HepG2 (cell line): ENCODE results near the gene CENPK.

Experiments
- CTCF ChIP-seq: sonication (generic); formaldehyde crosslinking; IDR thresholded peaks from 2 replicates; pipeline ENCODE4 v1.5.0; 2020; ENCODE audit warnings: mild to moderate bottlenecking, missing genetic modification reagents, moderate library complexity
- EP300 ChIP-seq, 3 experiments: sonication (generic) in 1 of 3; formaldehyde crosslinking in 1 of 3; IDR thresholded peaks; 2 replicates each; pipeline versions ENCODE4 v1.5.1 to v1.6.1; 2011 to 2020; ENCODE audit warnings: low read depth in 2 of 3, low read length in 2 of 3, borderline replicate concordance in 1 of 3, improper control_type of control experiment in 1 of 3, mild to moderate bottlenecking in 1 of 3, missing genetic modification reagents in 1 of 3, moderate library complexity in 1 of 3
- MAZ ChIP-seq, 2 experiments: sonication (generic) in 1 of 2; formaldehyde crosslinking in 1 of 2; IDR thresholded peaks; 2 replicates each; pipeline versions ENCODE4 v1.5.0 to v1.6.1; 2012 to 2020; ENCODE audit warnings: low read depth in 2 of 2, mild to moderate bottlenecking in 2 of 2, borderline replicate concordance in 1 of 2, improper control_type of control experiment in 1 of 2, low read length in 1 of 2, missing genetic modification reagents in 1 of 2, moderate library complexity in 1 of 2
- MYNN ChIP-seq: sonication (generic); formaldehyde crosslinking; IDR thresholded peaks from 2 replicates; pipeline ENCODE4 v1.4.0; 2020; ENCODE audit warnings: mild to moderate bottlenecking, low read depth, missing genetic modification reagents
- NFYB ChIP-seq: sonication (generic); formaldehyde crosslinking; IDR thresholded peaks from 2 replicates; pipeline ENCODE4 v1.4.0; 2020; ENCODE audit warnings: missing genetic modification reagents
- POLR2A ChIP-seq, 2 experiments: IDR thresholded peaks; 2 replicates each; pipeline ENCODE4 v1.6.1; 2011; ENCODE audit warnings: low read depth in 2 of 2, low read length in 2 of 2, mild to moderate bottlenecking in 1 of 2, moderate library complexity in 1 of 2; ENCODE audit not compliant: insufficient read depth in 1 of 2
- POLR2AphosphoS5 ChIP-seq: IDR thresholded peaks from 2 replicates; pipeline ENCODE4 v1.6.1; 2012; ENCODE audit warnings: low read depth, low read length
- SETDB1 ChIP-seq: sonication (generic); formaldehyde crosslinking; IDR thresholded peaks from 2 replicates; pipeline ENCODE4 v1.5.1; 2020; ENCODE audit warnings: missing genetic modification reagents, mild to moderate bottlenecking, borderline replicate concordance
- ZBTB10 ChIP-seq: sonication (generic); formaldehyde crosslinking; IDR thresholded peaks from 2 replicates; pipeline ENCODE4 v1.4.0; 2020; ENCODE audit warnings: missing genetic modification reagents, borderline replicate concordance
- ZFY ChIP-seq: sonication (generic); formaldehyde crosslinking; IDR thresholded peaks from 2 replicates; pipeline ENCODE4 v1.4.0; 2020; ENCODE audit warnings: missing genetic modification reagents
- ZNF34 ChIP-seq: sonication (generic); formaldehyde crosslinking; IDR thresholded peaks from 2 replicates; pipeline ENCODE4 v1.4.0; 2020; ENCODE audit warnings: mild to moderate bottlenecking, missing genetic modification reagents, borderline replicate concordance
- TF ChIP-seq, protein P1 (sequence below): sonication (generic); formaldehyde crosslinking; IDR thresholded peaks from 2 replicates; pipeline ENCODE4 v1.5.1; 2020; ENCODE audit warnings: missing genetic modification reagents, mild to moderate bottlenecking, borderline replicate concordance
- TF ChIP-seq, protein P2 (sequence below): sonication (generic); formaldehyde crosslinking; IDR thresholded peaks from 2 replicates; pipeline ENCODE4 v1.5.1; 2020; ENCODE audit warnings: missing genetic modification reagents, mild to moderate bottlenecking, borderline replicate concordance

- TF ChIP-seq POLR2A (IDR thresholded peaks at IDR 0.05; ENCODE audit: insufficient read depth in 1 of 2, low read depth in 2 of 2, low read length in 2 of 2) (no peak), NFYB (no peak), MYNN (no peak), MAZ (IDR thresholded peaks at IDR 0.05; ENCODE audit: borderline replicate concordance, low read depth, low read length) (no peak), MAZ (CRISPR knock-in tag; IDR thresholded peaks at IDR 0.05; ENCODE audit: low read depth) (no peak), CTCF (CRISPR knock-in tag) (no peak), EP300 (IDR thresholded peaks at IDR 0.05; ENCODE audit: low read depth in 2 of 2, low read length in 2 of 2) (no peak), EP300 (CRISPR knock-in tag; IDR thresholded peaks at IDR 0.05; ENCODE audit: borderline replicate concordance) (no peak), ZBTB10 (CRISPR knock-in tag) (no peak), ZFY (CRISPR knock-in tag) (no peak), POLR2AphosphoS5 (no peak), ZNF34 (CRISPR knock-in tag) (no peak), SETDB1 (CRISPR knock-in tag) (no peak)
- TF ChIP-seq, protein P1, sequence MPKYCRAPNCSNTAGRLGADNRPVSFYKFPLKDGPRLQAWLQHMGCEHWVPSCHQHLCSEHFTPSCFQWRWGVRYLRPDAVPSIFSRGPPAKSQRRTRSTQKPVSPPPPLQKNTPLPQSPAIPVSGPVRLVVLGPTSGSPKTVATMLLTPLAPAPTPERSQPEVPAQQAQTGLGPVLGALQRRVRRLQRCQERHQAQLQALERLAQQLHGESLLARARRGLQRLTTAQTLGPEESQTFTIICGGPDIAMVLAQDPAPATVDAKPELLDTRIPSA = no peak
- TF ChIP-seq, protein P2, sequence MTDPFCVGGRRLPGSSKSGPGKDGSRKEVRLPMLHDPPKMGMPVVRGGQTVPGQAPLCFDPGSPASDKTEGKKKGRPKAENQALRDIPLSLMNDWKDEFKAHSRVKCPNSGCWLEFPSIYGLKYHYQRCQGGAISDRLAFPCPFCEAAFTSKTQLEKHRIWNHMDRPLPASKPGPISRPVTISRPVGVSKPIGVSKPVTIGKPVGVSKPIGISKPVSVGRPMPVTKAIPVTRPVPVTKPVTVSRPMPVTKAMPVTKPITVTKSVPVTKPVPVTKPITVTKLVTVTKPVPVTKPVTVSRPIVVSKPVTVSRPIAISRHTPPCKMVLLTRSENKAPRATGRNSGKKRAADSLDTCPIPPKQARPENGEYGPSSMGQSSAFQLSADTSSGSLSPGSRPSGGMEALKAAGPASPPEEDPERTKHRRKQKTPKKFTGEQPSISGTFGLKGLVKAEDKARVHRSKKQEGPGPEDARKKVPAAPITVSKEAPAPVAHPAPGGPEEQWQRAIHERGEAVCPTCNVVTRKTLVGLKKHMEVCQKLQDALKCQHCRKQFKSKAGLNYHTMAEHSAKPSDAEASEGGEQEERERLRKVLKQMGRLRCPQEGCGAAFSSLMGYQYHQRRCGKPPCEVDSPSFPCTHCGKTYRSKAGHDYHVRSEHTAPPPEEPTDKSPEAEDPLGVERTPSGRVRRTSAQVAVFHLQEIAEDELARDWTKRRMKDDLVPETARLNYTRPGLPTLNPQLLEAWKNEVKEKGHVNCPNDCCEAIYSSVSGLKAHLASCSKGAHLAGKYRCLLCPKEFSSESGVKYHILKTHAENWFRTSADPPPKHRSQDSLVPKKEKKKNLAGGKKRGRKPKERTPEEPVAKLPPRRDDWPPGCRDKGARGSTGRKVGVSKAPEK (CRISPR knock-in tag) = no peak
Measured at GRCh38 chr5:65479527-65479926, 83.4 kb downstream of the CENPK start.
